ENCODE data around the gene APBB2.

Gene APBB2

GRCh38 chr4:41143311-41144039 is 70.9 kb downstream of the APBB2 start:
- TF ChIP-seq, protein P1, sequence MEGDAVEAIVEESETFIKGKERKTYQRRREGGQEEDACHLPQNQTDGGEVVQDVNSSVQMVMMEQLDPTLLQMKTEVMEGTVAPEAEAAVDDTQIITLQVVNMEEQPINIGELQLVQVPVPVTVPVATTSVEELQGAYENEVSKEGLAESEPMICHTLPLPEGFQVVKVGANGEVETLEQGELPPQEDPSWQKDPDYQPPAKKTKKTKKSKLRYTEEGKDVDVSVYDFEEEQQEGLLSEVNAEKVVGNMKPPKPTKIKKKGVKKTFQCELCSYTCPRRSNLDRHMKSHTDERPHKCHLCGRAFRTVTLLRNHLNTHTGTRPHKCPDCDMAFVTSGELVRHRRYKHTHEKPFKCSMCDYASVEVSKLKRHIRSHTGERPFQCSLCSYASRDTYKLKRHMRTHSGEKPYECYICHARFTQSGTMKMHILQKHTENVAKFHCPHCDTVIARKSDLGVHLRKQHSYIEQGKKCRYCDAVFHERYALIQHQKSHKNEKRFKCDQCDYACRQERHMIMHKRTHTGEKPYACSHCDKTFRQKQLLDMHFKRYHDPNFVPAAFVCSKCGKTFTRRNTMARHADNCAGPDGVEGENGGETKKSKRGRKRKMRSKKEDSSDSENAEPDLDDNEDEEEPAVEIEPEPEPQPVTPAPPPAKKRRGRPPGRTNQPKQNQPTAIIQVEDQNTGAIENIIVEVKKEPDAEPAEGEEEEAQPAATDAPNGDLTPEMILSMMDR (IDR thresholded peaks at IDR 0.05; ENCODE audit: insufficient read depth, low read depth, low read length, missing control alignments) = no peak
- DNase-seq (ENCODE audit: low read depth) = no peak
- H3K4me3 ChIP-seq (ENCODE audit: low read depth, low read length) = no peak overlapping the region

GRCh38 chr4:41142376-41143310 is 71.7 kb downstream of the APBB2 start:
- TF ChIP-seq, protein P1 (IDR thresholded peaks at IDR 0.05; ENCODE audit: insufficient read depth, low read depth, low read length, missing control alignments) = no peak
- DNase-seq (ENCODE audit: low read depth) = no peak
- no peak overlapping the region for H3K4me3 ChIP-seq (ENCODE audit: low read depth, low read length)

- TF ChIP-seq, protein P1 (IDR thresholded peaks at IDR 0.05; ENCODE audit: insufficient read depth, low read depth, low read length, missing control alignments) = no peak
- DNase-seq (ENCODE audit: low read depth) = no peak
- H3K4me3 ChIP-seq (ENCODE audit: low read depth, low read length) = no peak overlapping the region
Observed at GRCh38 chr4:41141900-41142299, 72.4 kb downstream of the APBB2 start.

DNA sequence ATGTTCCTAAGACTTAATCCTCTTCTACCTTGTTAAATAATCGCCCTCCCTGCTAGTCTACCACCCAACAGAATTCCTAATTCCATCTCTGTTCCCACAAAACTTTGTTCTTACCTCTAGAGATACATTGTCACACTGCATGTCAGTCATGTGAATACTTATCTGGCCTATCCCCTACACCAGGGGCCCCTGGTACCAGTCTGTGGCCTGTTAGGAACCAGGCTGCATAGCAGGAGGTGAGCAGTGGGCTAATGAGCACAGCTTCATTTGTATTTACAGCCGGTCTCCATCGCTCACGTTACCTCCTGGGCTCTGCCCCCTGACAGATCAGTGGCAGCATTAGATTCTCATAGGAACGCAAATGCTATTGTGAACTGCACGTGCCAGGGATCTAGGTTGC is 73.9 kb downstream of the APBB2 start:
- no peak for DNase-seq (ENCODE audit: low read depth)
- TF ChIP-seq, protein P1 (IDR thresholded peaks at IDR 0.05; ENCODE audit: insufficient read depth, low read depth, low read length, missing control alignments) = no peak
- no peak overlapping the region for H3K4me3 ChIP-seq (ENCODE audit: low read depth, low read length)

DNA sequence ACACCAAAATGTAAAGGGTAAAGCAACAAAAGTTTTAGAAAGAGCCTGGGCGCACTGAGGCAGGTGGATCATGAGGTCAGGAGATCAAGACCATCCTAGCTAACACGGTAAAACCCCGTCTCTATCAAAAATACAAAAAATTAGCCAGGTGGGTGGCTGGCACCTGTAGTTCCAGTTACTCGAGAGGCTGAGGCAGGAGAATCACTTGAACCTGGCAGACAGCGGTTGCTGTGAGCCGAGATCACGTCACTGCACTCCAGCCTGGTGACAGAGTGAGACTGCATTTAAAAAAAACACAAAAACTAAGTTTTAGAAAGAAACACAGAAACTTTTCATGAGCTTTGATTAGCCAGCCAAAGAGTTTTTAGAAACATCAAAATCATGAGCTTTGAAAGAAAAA is 76.5 kb downstream of the APBB2 start:
- no peak overlapping the region for H3K4me3 ChIP-seq (ENCODE audit: low read depth, low read length)
- TF ChIP-seq, protein P1 (IDR thresholded peaks at IDR 0.05; ENCODE audit: insufficient read depth, low read depth, low read length, missing control alignments) = no peak
- no peak for DNase-seq (ENCODE audit: low read depth)

GRCh38 chr4:41136456-41136855 is 77.9 kb downstream of the APBB2 start:
- no peak overlapping the region for H3K4me3 ChIP-seq (ENCODE audit: low read depth, low read length)
- no peak for DNase-seq (ENCODE audit: low read depth)
- TF ChIP-seq, protein P1 (IDR thresholded peaks at IDR 0.05; ENCODE audit: insufficient read depth, low read depth, low read length, missing control alignments) = no peak

Measured in GM12865 (cell line).